HEK293 (cell line): ENCODE results near the gene BCL11B.

Source experiments
- CTCF ChIA-PET: fragments of 350-600 bp; formaldehyde crosslinking; extraction: SDS; loops from one replicate; lab custom pipeline; 2021; ENCODE audit warnings: antibody characterized with exemption; lab: Yijun Ruan, JAX
- POLR2A ChIA-PET: fragments of 300-600 bp; formaldehyde crosslinking; extraction: SDS; loops from one replicate; lab custom pipeline; 2020; ENCODE audit warnings: antibody characterized with exemption, inconsistent platforms; lab: Yijun Ruan, JAX
- H3K27ac ChIP-seq: fragments of 200-500 bp; sonication (Bioruptor generic); 2 replicates; pipeline ENCODE4 v1.5.1; 2014; ENCODE audit warnings: low read depth, low read length, control low read depth, inconsistent platforms; ENCODE audit errors: extremely low read depth
- H3K36me3 ChIP-seq, 2 experiments: fragments of 200-500 bp in 1 of 2; sonication (Bioruptor generic) in 1 of 2; 1 replicate in 1 of 2; 2 replicates in 1 of 2; pipeline ENCODE4 v1.5.1; 2014 to 2017; ENCODE audit warnings: inconsistent platforms in 2 of 2, low read length in 2 of 2; ENCODE audit not compliant: control insufficient read depth in 2 of 2, insufficient read depth in 1 of 2
- H3K4me1 ChIP-seq: fragments of 200-500 bp; sonication (Bioruptor generic); 2 replicates; pipeline ENCODE4 v1.5.1; 2014; ENCODE audit warnings: mild to moderate bottlenecking, low read length, inconsistent platforms; ENCODE audit not compliant: control insufficient read depth, insufficient read depth
- H3K4me3 ChIP-seq: 2 replicates; pipeline ENCODE4 v1.5.1; 2011; ENCODE audit warnings: low read depth, mild to moderate bottlenecking, control low read depth, low read length, moderate library complexity
- H3K9me3 ChIP-seq: fragments of 200-500 bp; sonication (Bioruptor generic); 2 replicates; pipeline ENCODE4 v1.5.1; 2014; ENCODE audit warnings: low read depth, low read length, inconsistent platforms; ENCODE audit not compliant: control insufficient read depth, insufficient read depth
- ELK4 ChIP-seq: IDR thresholded peaks from 2 replicates; pipeline ENCODE4 v1.6.1; 2011; ENCODE audit warnings: mild to moderate bottlenecking, low read depth, low read length, borderline replicate concordance
- FEZF1 ChIP-seq: fragments of 450-650 bp; formaldehyde crosslinking; IDR thresholded peaks from 2 replicates; pipeline ENCODE4 v1.5.1; 2016; ENCODE audit warnings: missing biosample characterization, missing genetic modification characterization
- GLIS2 ChIP-seq: fragments of 450-650 bp; formaldehyde crosslinking; IDR thresholded peaks from 2 replicates; pipeline ENCODE4 v1.5.1; 2016; ENCODE audit warnings: missing biosample characterization, missing genetic modification characterization
- KLF1 ChIP-seq: fragments of 450-650 bp; formaldehyde crosslinking; IDR thresholded peaks from 2 replicates; pipeline ENCODE4 v1.5.1; 2016; ENCODE audit warnings: missing biosample characterization, missing genetic modification characterization
- PRDM10 ChIP-seq: fragments of 450-650 bp; formaldehyde crosslinking; IDR thresholded peaks from 2 replicates; pipeline ENCODE4 v1.5.1; 2016; ENCODE audit warnings: missing biosample characterization, missing genetic modification characterization
- PRDM6 ChIP-seq: fragments of 450-650 bp; formaldehyde crosslinking; IDR thresholded peaks from 2 replicates; pipeline ENCODE4 v1.5.1; 2017; ENCODE audit warnings: missing biosample characterization, missing genetic modification characterization
- RBAK ChIP-seq: fragments of 450-650 bp; formaldehyde crosslinking; IDR thresholded peaks from 2 replicates; pipeline ENCODE4 v1.5.1; 2016; ENCODE audit warnings: missing biosample characterization, missing genetic modification characterization
- TRIM28 ChIP-seq: IDR thresholded peaks from 2 replicates; pipeline ENCODE4 v1.6.1; 2011; ENCODE audit warnings: low read length, control low read depth, borderline replicate concordance
- ZBTB11 ChIP-seq: fragments of 450-650 bp; formaldehyde crosslinking; conservative IDR thresholded peaks from 2 replicates; pipeline ENCODE4 v1.5.1; 2016; ENCODE audit warnings: low read depth, missing biosample characterization, missing genetic modification characterization
- ZBTB20 ChIP-seq: fragments of 450-650 bp; formaldehyde crosslinking; IDR thresholded peaks from 2 replicates; pipeline ENCODE4 v1.5.1; 2016; ENCODE audit warnings: missing biosample characterization, missing genetic modification characterization
- ZBTB48 ChIP-seq: fragments of 450-650 bp; formaldehyde crosslinking; IDR thresholded peaks from 2 replicates; pipeline ENCODE4 v1.5.1; 2016; ENCODE audit warnings: missing biosample characterization, missing genetic modification characterization
- ZEB2 ChIP-seq: fragments of 450-650 bp; formaldehyde crosslinking; IDR thresholded peaks from 2 replicates; pipeline ENCODE4 v1.5.1; 2016; ENCODE audit warnings: missing biosample characterization, missing genetic modification characterization
- ZFP3 ChIP-seq: fragments of 450-650 bp; formaldehyde crosslinking; IDR thresholded peaks from 2 replicates; pipeline ENCODE4 v1.5.1; 2016; ENCODE audit warnings: low read depth, missing biosample characterization, missing genetic modification characterization
- ZNF157 ChIP-seq: fragments of 450-650 bp; formaldehyde crosslinking; IDR thresholded peaks from 2 replicates; pipeline ENCODE4 v1.5.1; 2016; ENCODE audit warnings: missing biosample characterization, missing genetic modification characterization
- ZNF18 ChIP-seq: fragments of 450-650 bp; formaldehyde crosslinking; IDR thresholded peaks from 2 replicates; pipeline ENCODE4 v1.5.1; 2016; ENCODE audit warnings: missing biosample characterization, missing genetic modification characterization
- ZNF2 ChIP-seq: fragments of 450-650 bp; formaldehyde crosslinking; IDR thresholded peaks from 2 replicates; pipeline ENCODE4 v1.5.1; 2016; ENCODE audit warnings: missing biosample characterization, missing genetic modification characterization
- ZNF221 ChIP-seq: fragments of 450-650 bp; formaldehyde crosslinking; IDR thresholded peaks from 2 replicates; pipeline ENCODE4 v1.5.1; 2017; ENCODE audit warnings: missing biosample characterization, missing genetic modification characterization, borderline replicate concordance
- ZNF239 ChIP-seq: fragments of 450-650 bp; formaldehyde crosslinking; IDR thresholded peaks from 2 replicates; pipeline ENCODE4 v1.5.1; 2016; ENCODE audit warnings: missing biosample characterization, missing genetic modification characterization
- ZNF292 ChIP-seq: fragments of 450-650 bp; formaldehyde crosslinking; IDR thresholded peaks from 2 replicates; pipeline ENCODE4 v1.5.1; 2016; ENCODE audit warnings: low read depth, missing biosample characterization, missing genetic modification characterization, borderline replicate concordance
- ZNF398 ChIP-seq: fragments of 450-650 bp; formaldehyde crosslinking; IDR thresholded peaks from 2 replicates; pipeline ENCODE4 v1.5.1; 2017; ENCODE audit warnings: missing biosample characterization, missing genetic modification characterization
- ZNF501 ChIP-seq: fragments of 450-650 bp; formaldehyde crosslinking; IDR thresholded peaks from 2 replicates; pipeline ENCODE4 v1.5.1; 2016; ENCODE audit warnings: missing biosample characterization, missing genetic modification characterization
- ZNF514 ChIP-seq: fragments of 450-650 bp; formaldehyde crosslinking; IDR thresholded peaks from 2 replicates; pipeline ENCODE4 v1.5.1; 2016; ENCODE audit warnings: missing biosample characterization, missing genetic modification characterization
- ZNF701 ChIP-seq: fragments of 450-650 bp; formaldehyde crosslinking; IDR thresholded peaks from 2 replicates; pipeline ENCODE4 v1.5.1; 2016; ENCODE audit warnings: missing biosample characterization, missing genetic modification characterization

The BCL11B gene

DNA sequence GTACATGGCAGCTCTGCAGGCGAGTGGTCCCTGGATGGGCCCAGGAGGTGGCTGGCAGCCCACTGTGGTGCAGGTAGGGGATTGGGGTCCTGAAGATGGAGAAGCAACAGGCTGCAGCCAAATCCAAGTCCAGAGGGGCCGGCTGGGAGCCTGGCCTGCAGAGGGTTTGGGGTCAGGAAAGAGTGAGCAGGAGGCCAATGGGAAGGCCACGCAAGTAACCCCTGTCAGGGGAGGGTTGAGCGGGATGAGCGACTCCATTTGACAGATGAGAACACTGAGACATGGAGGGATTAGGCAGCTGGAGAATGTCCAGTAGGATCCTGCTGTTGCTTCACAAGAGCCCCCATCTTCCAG lies 136.0 kb downstream of the BCL11B start:
- POLR2A ChIA-PET = no interaction called here
- Histone ChIP-seq H3K4me1 (no peaks in the 10 kb centered on the region), H3K4me3 (no peak overlapping the region), H3K9me3 (no peaks in the 10 kb centered on the region), H3K27ac (no peak overlapping the region), H3K36me3 (no peaks in the 10 kb centered on the region)
- TF ChIP-seq ELK4 (no peak), ZBTB48 (tag by site-specific recombination) (no peak), PRDM10 (tag by site-specific recombination) (no peak), PRDM6 (tag by site-specific recombination) (no peak), KLF1 (no peak), ZEB2 (tag by site-specific recombination) (no peak), ZNF2 (tag by site-specific recombination) (no peak), TRIM28 (no peak), ZNF514 (no peak), ZNF221 (tag by site-specific recombination) (no peak), ZNF701 (no peak), ZNF292 (no peak), FEZF1 (no peak)
- CTCF ChIA-PET = interaction anchor here (0.7 kb wide), 1 partner anchor 497 kb away, joined by 3 read pairs; no protein-coding TSS in a partner anchor

- H3K27ac ChIP-seq = no peak overlapping the region
- ChIA-PET POLR2A (no interaction called here), CTCF (no interaction called here)
- H3K36me3 ChIP-seq = no peaks in the 10 kb centered on the region
- no peaks in the 10 kb centered on the region for H3K9me3 ChIP-seq
- H3K4me1 ChIP-seq = no peaks in the 10 kb centered on the region
- no peak for TF ChIP-seq ZNF398
- no peak for TF ChIP-seq ZNF157 (tag by site-specific recombination)
- TF ChIP-seq GLIS2 = no peak
- no peak for TF ChIP-seq RBAK (tag by site-specific recombination)
- TF ChIP-seq ZBTB20 (tag by site-specific recombination) = no peak
- TF ChIP-seq ZNF18 = no peak
- no peak for TF ChIP-seq ZNF501
- TF ChIP-seq ZNF239 (tag by site-specific recombination) = no peak
- TF ChIP-seq ZBTB11 (tag by site-specific recombination) = no peak
- TF ChIP-seq ZFP3 = no peak
- H3K4me3 ChIP-seq = no peak overlapping the region
Measured at GRCh38 chr14:99134516-99135046, 137.4 kb downstream of the BCL11B start.
